ENCODE results near the gene C2orf42.
"Not testable (repeated sequence)": the region's sequence is repeated elsewhere in the genome, so short reads cannot be mapped to it uniquely, and the experiment has no call there.

Gene C2orf42

DNA sequence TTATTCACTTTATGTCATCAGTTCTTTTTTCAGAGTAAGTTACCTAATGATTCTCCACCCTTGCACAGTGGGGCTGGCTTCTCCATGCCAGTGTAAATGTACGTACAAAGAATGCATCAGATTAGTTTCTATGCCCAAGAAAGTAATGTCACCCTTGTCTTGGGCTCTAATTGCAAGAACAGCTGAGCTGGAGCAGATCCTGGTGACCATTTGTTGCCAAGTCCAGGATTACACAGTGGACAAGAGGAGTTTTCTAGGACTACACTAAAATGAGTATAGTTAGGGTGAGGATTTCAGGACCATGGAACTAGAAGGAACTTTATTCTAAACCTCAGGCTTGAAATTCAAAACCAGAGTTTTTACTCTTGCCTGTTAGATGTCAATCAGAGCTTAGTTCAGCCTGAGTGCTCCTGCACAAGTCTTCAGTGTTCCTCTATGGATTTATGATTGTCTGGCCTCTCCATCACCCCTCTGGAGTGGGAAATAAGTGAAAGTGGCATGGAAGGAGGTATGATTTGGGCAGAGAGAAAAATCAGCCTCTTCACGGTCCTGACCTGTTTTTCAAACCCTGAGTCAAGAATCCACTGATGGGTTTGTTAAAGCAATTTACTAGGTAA, 73.8 kb downstream of the C2orf42 start:
- TF ChIP-seq, protein P1, sequence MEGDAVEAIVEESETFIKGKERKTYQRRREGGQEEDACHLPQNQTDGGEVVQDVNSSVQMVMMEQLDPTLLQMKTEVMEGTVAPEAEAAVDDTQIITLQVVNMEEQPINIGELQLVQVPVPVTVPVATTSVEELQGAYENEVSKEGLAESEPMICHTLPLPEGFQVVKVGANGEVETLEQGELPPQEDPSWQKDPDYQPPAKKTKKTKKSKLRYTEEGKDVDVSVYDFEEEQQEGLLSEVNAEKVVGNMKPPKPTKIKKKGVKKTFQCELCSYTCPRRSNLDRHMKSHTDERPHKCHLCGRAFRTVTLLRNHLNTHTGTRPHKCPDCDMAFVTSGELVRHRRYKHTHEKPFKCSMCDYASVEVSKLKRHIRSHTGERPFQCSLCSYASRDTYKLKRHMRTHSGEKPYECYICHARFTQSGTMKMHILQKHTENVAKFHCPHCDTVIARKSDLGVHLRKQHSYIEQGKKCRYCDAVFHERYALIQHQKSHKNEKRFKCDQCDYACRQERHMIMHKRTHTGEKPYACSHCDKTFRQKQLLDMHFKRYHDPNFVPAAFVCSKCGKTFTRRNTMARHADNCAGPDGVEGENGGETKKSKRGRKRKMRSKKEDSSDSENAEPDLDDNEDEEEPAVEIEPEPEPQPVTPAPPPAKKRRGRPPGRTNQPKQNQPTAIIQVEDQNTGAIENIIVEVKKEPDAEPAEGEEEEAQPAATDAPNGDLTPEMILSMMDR (IDR thresholded peaks at IDR 0.05; ENCODE audit: unreplicated experiment in 3 of 3): no peak
- Mint-ChIP-seq H3K27ac (peak overlapping the region; percentile 91 to 98 (median 94)), H3K4me3 (peak overlapping the region in 2 of 3 experiments; percentile 30 to 68), H3K36me3 (ENCODE audit: low read depth) (no peaks in the 10 kb centered on the region), H3K4me1 (peaks cover 76% of the 10 kb centered on the region), H3K27me3 (ENCODE audit: low read depth) (no peaks in the 10 kb centered on the region), H3K9me3 (no peaks in the 10 kb centered on the region)

DNA sequence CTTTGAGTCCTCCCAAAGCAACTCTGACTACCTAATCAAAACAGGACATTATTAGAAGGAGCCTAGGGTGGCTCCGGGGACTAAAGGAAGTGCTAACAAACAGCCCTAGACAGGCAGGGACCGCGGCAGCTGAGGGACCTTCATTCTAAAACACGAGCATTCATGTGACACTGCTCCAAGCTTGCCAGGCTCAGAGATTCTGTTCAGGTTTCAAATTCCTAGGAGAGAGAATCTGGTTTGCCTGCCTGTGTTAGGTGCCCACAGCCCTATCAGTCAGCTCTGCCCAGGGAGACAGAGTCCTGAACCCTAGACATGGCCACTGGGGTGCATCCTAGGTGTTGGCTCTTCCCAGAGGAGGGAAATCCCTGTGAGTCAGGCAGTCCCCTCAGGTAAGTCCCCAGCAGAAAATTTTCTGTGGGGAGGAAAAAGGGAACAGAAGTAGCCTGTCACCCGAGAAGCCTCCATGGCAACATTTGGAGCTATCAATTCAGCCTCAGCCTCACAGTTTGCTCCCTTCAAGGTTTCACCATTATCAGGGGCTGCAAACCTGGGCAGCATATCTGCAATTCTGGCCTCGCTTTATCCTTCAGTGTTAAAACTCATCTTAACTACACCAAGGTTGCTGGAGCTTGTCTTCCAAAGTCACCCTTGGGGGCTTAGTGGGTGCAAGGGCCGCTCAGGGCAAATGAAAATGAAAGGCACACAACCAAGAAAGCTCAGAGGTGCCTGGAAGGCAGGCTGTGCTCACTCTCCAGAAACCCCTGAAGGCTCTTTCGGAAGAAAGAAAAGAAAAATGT, 75.0 kb downstream of the C2orf42 start:
- TF ChIP-seq, protein P1 (IDR thresholded peaks at IDR 0.05; ENCODE audit: unreplicated experiment in 3 of 3): no peak
- H3K4me3 Mint-ChIP-seq: peak overlapping the region in 1 of 3 experiments; percentile 45
- no peaks in the 10 kb centered on the region for H3K36me3 Mint-ChIP-seq (ENCODE audit: low read depth)
- no peaks in the 10 kb centered on the region for H3K9me3 Mint-ChIP-seq
- H3K27me3 Mint-ChIP-seq (ENCODE audit: low read depth): no peaks in the 10 kb centered on the region
- H3K27ac Mint-ChIP-seq: peak overlapping the region; percentile 91 to 98 (median 94)
- peaks cover 70% of the 10 kb centered on the region for H3K4me1 Mint-ChIP-seq

DNA sequence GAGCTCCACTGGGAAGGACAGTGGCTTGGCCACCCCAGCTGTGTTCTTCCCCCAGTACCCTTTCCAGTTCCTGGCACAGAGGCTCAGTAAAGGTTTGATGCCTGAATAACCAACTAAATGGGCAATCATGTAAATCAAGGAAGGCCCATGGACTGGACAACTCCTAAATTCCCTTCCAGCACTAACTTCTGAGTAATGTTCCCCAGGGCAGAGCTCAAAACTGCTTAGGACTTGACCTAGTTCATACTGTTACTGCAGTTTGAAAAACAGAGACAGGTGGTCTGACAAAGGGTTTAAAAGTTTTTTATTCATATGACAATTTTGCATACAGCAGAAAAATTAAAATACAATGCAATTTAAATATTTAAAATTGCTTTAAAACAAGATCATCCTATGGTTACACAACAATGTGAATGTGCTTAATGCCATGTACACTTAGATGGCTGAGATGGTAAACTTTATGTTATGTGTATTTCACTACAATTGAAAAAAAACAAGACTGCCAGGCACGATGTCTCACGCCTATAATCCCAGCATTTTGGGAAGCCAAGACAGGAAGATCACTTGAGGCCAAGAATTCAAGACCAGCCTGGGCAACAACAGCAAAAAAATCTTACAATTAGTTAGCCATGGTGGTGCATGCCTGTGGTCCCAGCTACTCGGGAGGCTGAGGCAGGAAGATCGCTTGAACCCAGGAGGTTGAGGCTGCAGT, 77.3 kb downstream of the C2orf42 start:
- Mint-ChIP-seq H3K27ac (peak overlapping the region; percentile 93 to 98 (median 96)), H3K4me1 (peaks cover 67% of the 10 kb centered on the region), H3K9me3 (no peaks in the 10 kb centered on the region), H3K27me3 (ENCODE audit: low read depth) (no peaks in the 10 kb centered on the region), H3K36me3 (ENCODE audit: low read depth) (no peaks in the 10 kb centered on the region), H3K4me3 (peak overlapping the region in 2 of 3 experiments; percentile 1 to 40)
- TF ChIP-seq, protein P1 (IDR thresholded peaks at IDR 0.05; ENCODE audit: unreplicated experiment in 3 of 3): no peak

DNA sequence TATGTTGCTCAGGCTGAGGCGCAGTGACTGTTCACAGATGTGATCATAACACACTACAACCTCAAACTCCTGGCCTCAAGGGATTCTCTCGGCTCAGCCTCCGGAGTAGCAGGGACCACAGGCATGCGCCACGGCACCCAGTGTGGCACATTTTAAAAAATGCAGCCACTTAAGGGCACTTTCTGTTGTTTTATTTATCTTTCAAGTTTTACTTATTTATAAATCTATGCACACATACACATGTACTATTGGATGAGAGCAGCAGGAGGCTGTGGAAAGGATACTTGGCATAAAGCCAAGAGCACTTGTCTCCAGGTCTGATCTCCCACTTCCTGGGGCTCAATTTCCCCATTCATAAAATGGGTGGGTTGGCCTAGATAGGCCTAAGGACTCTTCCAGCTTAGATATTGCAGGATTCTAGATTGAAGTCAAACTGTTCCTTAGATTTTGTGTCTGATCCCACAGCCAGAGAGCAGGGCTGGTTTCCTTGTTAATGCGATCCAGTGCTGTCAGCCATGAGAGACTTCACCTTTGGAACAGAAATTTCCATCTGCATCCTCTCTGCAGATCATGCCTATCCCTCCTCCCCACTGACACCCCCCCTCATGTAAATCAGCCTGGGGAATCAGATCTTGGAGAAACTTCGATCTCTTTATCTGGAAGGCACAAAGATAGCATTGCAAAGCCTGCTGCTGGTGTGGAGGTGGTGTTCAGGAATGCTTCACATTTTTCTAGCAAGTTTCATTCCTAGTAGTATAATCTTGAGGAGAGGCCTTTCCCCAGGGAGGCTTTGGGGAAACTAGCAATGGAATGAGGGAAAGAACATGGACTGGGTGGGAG, 78.8 kb downstream of the C2orf42 start:
- Mint-ChIP-seq H3K27me3 (ENCODE audit: low read depth) (no peaks in the 10 kb centered on the region), H3K4me3 (peak overlapping the region; percentile 28 to 39 (median 36)), H3K36me3 (ENCODE audit: low read depth) (no peaks in the 10 kb centered on the region), H3K4me1 (peaks cover 69% of the 10 kb centered on the region), H3K9me3 (no peaks in the 10 kb centered on the region), H3K27ac (peak overlapping the region; percentile 96 to 99 (median 98))
- TF ChIP-seq, protein P1 (IDR thresholded peaks at IDR 0.05; ENCODE audit: unreplicated experiment in 3 of 3): no peak

DNA sequence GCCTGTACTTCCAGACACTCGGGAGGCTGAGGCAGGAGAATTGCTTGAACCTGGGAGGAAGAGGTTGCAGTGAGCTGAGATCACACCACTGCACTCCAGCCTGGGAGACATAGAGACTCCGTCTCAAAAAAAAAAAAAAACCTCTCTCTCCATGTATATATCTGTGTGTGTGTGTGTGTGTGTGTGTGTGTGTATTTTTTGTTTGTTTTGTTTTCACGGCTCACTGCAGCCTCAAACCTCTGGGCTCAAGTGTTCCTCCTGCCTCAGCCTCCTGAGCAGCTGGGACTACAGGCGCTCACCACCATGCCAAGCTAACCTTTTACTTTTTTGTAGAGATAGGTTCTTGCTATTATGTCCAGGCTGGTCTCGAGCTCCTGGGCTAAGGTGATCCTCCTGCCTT, 80.4 kb downstream of the C2orf42 start:
- H3K9me3 Mint-ChIP-seq; H3K4me3 Mint-ChIP-seq; H3K27me3 Mint-ChIP-seq (ENCODE audit: low read depth); H3K36me3 Mint-ChIP-seq (ENCODE audit: low read depth): not testable (repeated sequence)
- Mint-ChIP-seq H3K4me1 (peaks cover 55% of the 10 kb centered on the region), H3K27ac (peak overlapping the region; percentile 100)

DNA sequence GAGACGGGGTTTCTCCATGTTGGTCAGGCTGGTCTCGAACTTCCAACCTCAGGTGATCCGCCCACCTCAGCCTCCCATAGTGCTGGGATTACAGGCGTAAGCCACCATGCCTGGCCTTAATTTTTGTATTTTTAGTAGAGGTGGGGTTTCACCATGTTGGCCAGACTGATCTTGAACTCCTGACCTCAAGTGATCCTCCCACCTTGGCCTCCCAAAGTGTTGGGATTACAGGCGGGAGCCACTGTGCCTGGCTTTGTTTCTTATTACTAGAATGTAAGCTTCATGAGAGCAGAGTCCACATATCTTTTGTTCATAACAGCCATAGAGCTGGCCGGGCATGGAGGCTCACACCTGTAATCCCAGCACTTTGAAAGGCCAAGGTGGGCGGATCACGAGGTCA, 84.7 kb downstream of the C2orf42 start:
- not testable (repeated sequence) for H3K9me3 Mint-ChIP-seq; H3K36me3 Mint-ChIP-seq (ENCODE audit: low read depth); H3K4me3 Mint-ChIP-seq; H3K27me3 Mint-ChIP-seq (ENCODE audit: low read depth)
- peak overlapping the region in 2 of 3 experiments; percentile 100 for H3K27ac Mint-ChIP-seq
- H3K4me1 Mint-ChIP-seq: peaks cover 50% of the 10 kb centered on the region
